MG63 (cell line): ENCODE data around the gene COL25A1. TPM values are rescaled to one million over a fixed set of nuclear protein-coding genes. Genes with fewer than 3 reads are reported as not detected.
A peak's percentile ranks its signal among the peaks of the same experiment; 100 is the strongest.

ENCODE experiments used
- DNase-seq: peaks from one replicate; pipeline ENCODE4 v3.0.0-alpha.2; 2020
- H3K27me3 ChIP-seq: fragments of 250-450 bp; sonication (Bioruptor Pico); 2 replicates; pipeline ENCODE4 v1.5.1; 2020; ENCODE audit warnings: mild to moderate bottlenecking, moderate library complexity
- H3K36me3 ChIP-seq: fragments of 250-450 bp; sonication (Bioruptor Pico); 2 replicates; pipeline ENCODE4 v1.5.1; 2020; ENCODE audit warnings: mild to moderate bottlenecking, moderate library complexity
- H3K4me3 ChIP-seq: fragments of 250-450 bp; sonication (Bioruptor Pico); 2 replicates; pipeline ENCODE4 v1.5.1; 2020; ENCODE audit warnings: mild to moderate bottlenecking, moderate library complexity
- H3K9me3 ChIP-seq: fragments of 250-450 bp; sonication (Bioruptor Pico); 2 replicates; pipeline ENCODE4 v1.5.1; 2020; ENCODE audit warnings: mild to moderate bottlenecking, moderate library complexity
- total RNA-seq: library from RNA; depleted of rRNA; stranded (reverse); fragments of >200 nt; shearing (Covaris generic); gene quantifications from 2 replicates; pipeline ENCODE4 v1.2.3, GENCODE V29; 2014; ENCODE audit warnings: low replicate concordance

The COL25A1 gene
- total RNA-seq, 1 experiment from 2014 or later: not detected

DNA sequence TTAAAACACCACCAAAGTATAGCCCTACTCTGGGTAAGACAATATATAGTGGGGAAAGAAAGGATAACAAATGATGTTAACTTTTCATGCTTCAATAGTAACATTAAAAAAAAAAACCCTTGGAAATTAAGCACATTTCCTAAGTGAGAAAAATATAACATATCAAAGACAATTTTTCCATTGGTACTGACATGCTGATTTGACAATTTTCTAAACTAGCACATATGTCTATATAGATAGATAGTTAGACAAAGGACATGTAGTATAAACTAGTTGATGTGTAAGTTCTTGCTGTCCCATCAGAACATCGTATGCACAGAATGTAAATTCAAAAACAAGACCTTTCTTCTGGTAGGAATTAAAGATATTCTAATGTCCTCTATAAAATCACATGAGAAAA lies 492.4 kb downstream of the COL25A1 start:
- DNase-seq: no peak
- Histone ChIP-seq H3K4me3 (no peak overlapping the region), H3K9me3 (no peaks in the 10 kb centered on the region), H3K27me3 (peaks cover 2% of the 10 kb centered on the region), H3K36me3 (no peaks in the 10 kb centered on the region)

- DNase-seq: peak; percentile 3
- Histone ChIP-seq H3K9me3 (no peaks in the 10 kb centered on the region), H3K4me3 (no peak overlapping the region), H3K36me3 (no peaks in the 10 kb centered on the region), H3K27me3 (peaks cover 2% of the 10 kb centered on the region; the same call in 1 of the 2 replicates)
Observed at GRCh38 chr4:108804648-108805273, 497.7 kb downstream of the COL25A1 start.

- DNase-seq: no peak
- no peaks in the 10 kb centered on the region for H3K9me3 ChIP-seq
- H3K36me3 ChIP-seq: no peaks in the 10 kb centered on the region
- no peaks in the 10 kb centered on the region for H3K27me3 ChIP-seq
- H3K4me3 ChIP-seq: no peak overlapping the region
Observed at GRCh38 chr4:108799306-108799705, 503.2 kb downstream of the COL25A1 start.

GRCh38 chr4:108796173-108796572 lies 506.3 kb downstream of the COL25A1 start:
- Histone ChIP-seq H3K4me3 (no peak overlapping the region), H3K27me3 (no peaks in the 10 kb centered on the region), H3K36me3 (no peaks in the 10 kb centered on the region), H3K9me3 (no peaks in the 10 kb centered on the region)
- no peak for DNase-seq

DNA sequence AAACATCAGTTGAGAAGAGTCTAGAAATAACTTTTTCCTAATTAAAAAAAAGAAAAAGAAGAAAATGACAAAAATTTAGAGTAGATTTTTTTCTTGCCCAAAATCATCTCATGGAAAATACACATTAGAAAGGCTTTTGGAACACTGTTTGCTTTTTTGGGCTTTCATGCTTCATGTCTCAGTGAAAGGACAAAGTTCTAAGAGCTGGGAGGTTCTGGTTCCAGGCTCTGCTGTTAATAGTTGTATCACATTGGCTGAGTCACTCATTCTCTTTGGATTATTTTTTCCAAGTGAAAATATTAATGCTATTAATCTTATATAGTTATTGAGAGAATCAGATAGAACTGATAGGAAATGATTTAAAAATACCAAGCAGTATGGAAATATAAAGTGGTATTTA lies 506.7 kb downstream of the COL25A1 start:
- Histone ChIP-seq H3K4me3 (no peak overlapping the region), H3K36me3 (no peaks in the 10 kb centered on the region), H3K9me3 (no peaks in the 10 kb centered on the region), H3K27me3 (no peaks in the 10 kb centered on the region)
- no peak for DNase-seq

GRCh38 chr4:108794136-108794535 lies 508.3 kb downstream of the COL25A1 start:
- no peak overlapping the region for H3K4me3 ChIP-seq
- H3K36me3 ChIP-seq: no peaks in the 10 kb centered on the region
- H3K27me3 ChIP-seq: no peaks in the 10 kb centered on the region
- DNase-seq: no peak
- H3K9me3 ChIP-seq: no peaks in the 10 kb centered on the region

GRCh38 chr4:108793415-108793814 lies 509.0 kb downstream of the COL25A1 start:
- Histone ChIP-seq H3K4me3 (no peak overlapping the region), H3K27me3 (no peaks in the 10 kb centered on the region), H3K36me3 (no peaks in the 10 kb centered on the region), H3K9me3 (no peaks in the 10 kb centered on the region)
- DNase-seq: no peak

DNA sequence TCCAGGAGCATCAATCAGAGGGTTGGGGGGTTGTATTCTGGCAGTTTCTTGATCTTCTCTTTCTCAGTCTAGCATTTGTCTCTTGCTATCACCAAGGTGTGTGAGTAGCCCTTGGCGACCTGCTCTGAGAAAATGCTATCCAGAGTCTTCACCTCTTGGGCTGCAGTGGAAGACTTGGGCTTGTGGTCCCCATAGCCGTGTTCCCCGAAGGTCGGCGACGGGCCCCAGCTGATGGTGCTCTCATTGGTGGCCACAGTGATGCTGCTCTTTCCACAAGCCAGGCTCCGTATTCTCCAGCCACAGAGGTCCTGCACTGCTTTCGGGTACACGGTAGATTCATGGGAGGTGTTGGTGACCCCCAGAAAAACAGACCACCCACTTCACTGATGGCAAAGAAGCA lies 513.7 kb downstream of the COL25A1 start:
- Histone ChIP-seq H3K27me3 (no peaks in the 10 kb centered on the region), H3K9me3 (no peaks in the 10 kb centered on the region), H3K36me3 (no peaks in the 10 kb centered on the region), H3K4me3 (no peak overlapping the region)
- DNase-seq: no peak

DNA sequence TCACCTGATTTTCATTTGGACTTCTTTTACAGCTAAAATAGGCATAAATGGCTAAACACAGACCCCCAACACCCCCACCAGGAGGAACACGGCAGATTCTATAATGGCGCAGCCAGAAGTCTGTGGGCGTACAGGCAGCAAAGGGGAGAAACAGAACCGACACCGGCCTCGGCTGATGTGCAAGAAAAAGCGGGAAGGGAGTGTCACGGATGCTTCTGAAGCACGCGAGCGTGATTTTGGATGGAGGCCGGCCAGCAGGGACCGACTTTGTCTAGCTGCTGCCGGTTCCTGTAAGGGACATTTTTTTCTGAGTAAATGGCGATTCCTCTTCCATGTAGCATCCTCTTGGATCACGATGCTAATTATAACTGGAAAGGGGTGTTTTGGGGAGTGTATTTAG lies 514.7 kb downstream of the COL25A1 start:
- Histone ChIP-seq H3K9me3 (no peaks in the 10 kb centered on the region), H3K27me3 (no peaks in the 10 kb centered on the region)
- no peak for DNase-seq

DNA sequence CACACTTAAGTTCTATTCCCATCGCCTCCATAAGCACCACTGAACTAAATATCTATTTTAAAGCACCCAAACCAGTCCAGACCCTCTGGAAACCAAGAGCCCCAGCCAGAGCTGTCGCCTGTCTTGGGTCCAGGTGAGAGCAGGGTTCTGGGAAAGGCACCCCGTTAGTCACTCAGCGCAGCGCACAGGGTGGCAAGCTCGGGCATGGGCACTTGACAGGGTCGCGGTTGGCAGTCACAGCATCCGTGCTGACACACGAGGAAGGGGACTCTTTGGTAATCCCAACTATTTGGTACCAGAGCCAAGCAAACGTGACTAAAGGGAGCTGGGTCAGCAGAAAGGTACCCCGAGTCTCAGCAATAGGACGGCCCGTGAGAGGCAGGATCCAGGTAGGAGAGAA lies 515.4 kb downstream of the COL25A1 start:
- H3K27me3 ChIP-seq: no peaks in the 10 kb centered on the region
- H3K4me3 ChIP-seq: no peak overlapping the region
- no peaks in the 10 kb centered on the region for H3K36me3 ChIP-seq
- no peaks in the 10 kb centered on the region for H3K9me3 ChIP-seq
- DNase-seq: no peak

More for the DNA sequence above, 514.7 kb downstream of the COL25A1 start:
- H3K36me3 ChIP-seq: no peaks in the 10 kb centered on the region
- H3K4me3 ChIP-seq: no peak overlapping the region

- Histone ChIP-seq H3K4me3 (no peak overlapping the region), H3K9me3 (no peaks in the 10 kb centered on the region), H3K36me3 (no peaks in the 10 kb centered on the region), H3K27me3 (no peaks in the 10 kb centered on the region)
- no peak for DNase-seq
Observed at GRCh38 chr4:108786351-108786750, 516.1 kb downstream of the COL25A1 start.

DNA sequence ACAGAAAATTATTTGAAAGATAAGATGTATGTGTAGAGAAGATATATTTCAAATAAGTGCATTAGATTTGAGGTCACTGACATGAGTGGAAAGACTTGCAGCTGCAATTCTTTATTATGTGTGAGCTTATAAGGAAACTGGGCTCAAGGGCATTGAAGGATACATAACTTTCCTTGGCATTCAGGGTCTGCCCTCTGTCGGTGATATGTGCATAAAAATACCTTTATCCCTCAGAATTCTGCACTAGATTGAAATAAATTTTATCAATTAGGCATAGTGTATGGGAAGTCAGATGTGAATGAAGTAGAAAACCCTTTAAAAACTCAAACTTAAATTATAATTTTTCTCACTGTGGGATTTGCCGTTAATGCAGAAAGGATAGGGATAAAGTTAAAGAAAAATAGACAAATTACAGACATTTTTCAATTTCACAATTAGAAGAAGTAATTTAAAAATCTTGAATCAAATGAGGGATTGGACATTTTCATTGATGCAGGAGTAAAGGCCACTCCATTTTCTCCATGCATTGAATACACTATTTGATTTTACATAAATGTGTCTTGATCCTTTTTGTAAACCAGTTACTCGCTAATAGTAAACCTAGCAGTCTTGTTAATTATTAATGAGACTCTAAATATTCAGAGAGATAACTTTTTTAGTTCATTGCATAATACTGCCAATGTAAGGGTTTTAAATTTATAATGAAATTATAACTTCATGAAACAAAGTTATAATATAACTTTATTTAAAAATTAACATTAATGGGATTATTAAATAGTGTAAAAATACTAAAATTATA lies 518.6 kb downstream of the COL25A1 start:
- no peaks in the 10 kb centered on the region for H3K36me3 ChIP-seq
- no peak for DNase-seq
- H3K9me3 ChIP-seq: no peaks in the 10 kb centered on the region
- no peaks in the 10 kb centered on the region for H3K27me3 ChIP-seq
- H3K4me3 ChIP-seq: no peak overlapping the region

GRCh38 chr4:108779958-108780357 lies 522.5 kb downstream of the COL25A1 start:
- no peak for DNase-seq
- Histone ChIP-seq H3K36me3 (no peaks in the 10 kb centered on the region), H3K4me3 (no peak overlapping the region), H3K9me3 (no peaks in the 10 kb centered on the region), H3K27me3 (no peaks in the 10 kb centered on the region)

DNA sequence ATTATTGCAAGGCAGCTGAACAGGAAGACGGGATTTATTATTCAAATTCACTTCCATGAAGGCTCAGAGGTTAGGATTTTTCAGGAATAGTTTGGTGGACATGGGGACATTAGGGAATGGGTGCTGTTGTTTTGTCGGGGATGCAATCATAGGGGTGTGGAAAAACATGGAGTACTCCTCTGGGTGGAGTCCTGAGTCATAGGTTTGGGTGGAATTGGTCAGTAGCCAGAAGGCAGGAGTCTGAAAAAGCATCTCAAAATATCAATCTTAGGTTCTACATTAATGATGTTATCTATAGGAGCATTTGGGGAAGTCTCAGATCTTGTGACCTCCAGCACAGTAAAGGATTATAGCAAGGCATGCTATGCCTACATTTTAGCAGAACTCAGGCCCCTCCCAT lies 525.1 kb downstream of the COL25A1 start:
- no peak for DNase-seq
- Histone ChIP-seq H3K27me3 (no peaks in the 10 kb centered on the region), H3K9me3 (no peaks in the 10 kb centered on the region), H3K36me3 (no peaks in the 10 kb centered on the region), H3K4me3 (no peak overlapping the region)

DNA sequence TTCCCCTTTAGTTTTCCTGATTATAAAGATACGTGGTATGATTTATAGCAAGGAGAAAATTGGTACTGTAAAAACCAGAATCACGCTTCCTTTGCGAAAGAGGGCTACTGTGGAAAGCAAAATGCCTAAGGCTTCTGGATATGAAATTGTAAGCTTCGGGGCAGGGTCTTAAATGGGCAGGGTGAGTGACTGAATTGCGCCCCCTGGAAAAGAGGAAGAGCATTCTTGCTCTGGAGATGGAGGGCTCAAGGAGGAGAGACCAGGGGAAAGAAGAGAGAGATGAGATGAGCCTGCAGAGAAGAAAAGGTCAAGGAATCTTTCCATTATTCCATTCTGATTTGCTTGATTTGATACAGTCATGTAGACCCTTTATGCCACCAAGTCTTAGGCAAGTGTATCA lies 526.5 kb downstream of the COL25A1 start:
- no peak overlapping the region for H3K4me3 ChIP-seq
- DNase-seq: no peak
- H3K27me3 ChIP-seq: no peaks in the 10 kb centered on the region
- H3K36me3 ChIP-seq: no peaks in the 10 kb centered on the region
- H3K9me3 ChIP-seq: no peaks in the 10 kb centered on the region

DNA sequence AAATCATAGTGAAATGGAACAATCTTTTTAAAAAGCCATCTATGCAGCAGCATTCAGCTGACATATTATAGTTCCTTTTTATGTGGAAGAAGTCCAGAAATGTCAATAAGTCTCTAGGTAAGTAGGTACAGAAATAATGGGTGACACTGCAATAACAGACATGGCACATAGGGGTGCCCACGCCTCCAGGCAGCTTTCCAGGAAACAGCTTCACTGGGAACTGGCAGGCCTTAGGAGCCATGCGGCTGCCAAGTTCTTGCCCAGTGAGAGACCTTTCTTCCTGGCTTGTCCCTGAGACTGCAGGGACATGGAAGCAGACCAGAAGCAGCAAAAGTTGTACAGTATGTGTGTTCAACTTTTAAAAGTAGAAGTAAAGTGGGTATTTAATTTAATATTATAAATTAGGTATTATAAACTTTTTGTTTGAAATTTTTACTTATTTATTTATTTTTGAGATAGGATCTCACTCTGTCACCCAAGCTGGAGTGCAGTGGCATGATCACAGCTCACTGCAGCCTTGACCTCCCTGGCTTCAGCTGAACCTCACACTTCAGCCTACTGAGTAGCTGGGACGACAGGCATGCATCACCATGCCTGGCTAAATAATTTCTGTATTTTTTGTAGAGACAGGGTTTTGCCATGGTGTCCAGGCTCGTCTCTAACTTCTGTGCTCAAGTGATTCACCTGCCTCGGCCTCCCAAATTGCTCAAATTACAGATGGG lies 527.5 kb downstream of the COL25A1 start:
- Histone ChIP-seq H3K36me3 (no peaks in the 10 kb centered on the region), H3K9me3 (no peaks in the 10 kb centered on the region), H3K4me3 (no peak overlapping the region), H3K27me3 (no peaks in the 10 kb centered on the region)
- DNase-seq: peak; percentile 50

- no peaks in the 10 kb centered on the region for H3K27me3 ChIP-seq
- no peak for DNase-seq
- H3K9me3 ChIP-seq: no peaks in the 10 kb centered on the region
- H3K36me3 ChIP-seq: no peaks in the 10 kb centered on the region
- H3K4me3 ChIP-seq: no peak overlapping the region
Observed at GRCh38 chr4:108772402-108772801, 530.1 kb downstream of the COL25A1 start.
